C4-2B (cell line): Measurements from ENCODE around the gene UBXN11.
A peak's percentile ranks its signal among the peaks of the same experiment; 100 is the strongest.

ENCODE experiments used
- H3K27ac ChIP-seq: fragments of 450-650 bp; 2 replicates; pipeline ENCODE4 v1.5.1; 2017
- CTCF ChIP-seq: fragments of 450-650 bp; conservative IDR thresholded peaks from 2 replicates; pipeline ENCODE4 v1.5.1; 2017; ENCODE audit warnings: mild to moderate bottlenecking
- ZFX ChIP-seq: fragments of 450-650 bp; IDR thresholded peaks from 2 replicates; pipeline ENCODE4 v1.6.1; 2017

UBXN11 gene

GRCh38 chr1:26289158-26290059, 17.0 kb downstream of the UBXN11 start:
- TF ChIP-seq ZFX (no peak), CTCF (no peak)
- no peak overlapping the region for H3K27ac ChIP-seq

- TF ChIP-seq ZFX, result no peak
- TF ChIP-seq CTCF, result no peak
- no peak overlapping the region for H3K27ac ChIP-seq
Measured at GRCh38 chr1:26288311-26288941, 18.0 kb downstream of the UBXN11 start.

GRCh38 chr1:26287811-26288210, 18.6 kb downstream of the UBXN11 start:
- TF ChIP-seq CTCF (no peak), ZFX (no peak)
- H3K27ac ChIP-seq, result no peak overlapping the region

- TF ChIP-seq CTCF (no peak), ZFX (no peak)
- no peak overlapping the region for H3K27ac ChIP-seq
Measured at GRCh38 chr1:26287033-26287711, 19.3 kb downstream of the UBXN11 start.

- H3K27ac ChIP-seq, result no peak overlapping the region
- TF ChIP-seq CTCF, result no peak
Measured at GRCh38 chr1:26286064-26286416, 20.4 kb downstream of the UBXN11 start.

GRCh38 chr1:26285366-26286063, 20.9 kb downstream of the UBXN11 start:
- H3K27ac ChIP-seq, result no peak overlapping the region
- no peak for TF ChIP-seq ZFX
- TF ChIP-seq CTCF, result peak; percentile 55
